SU-DHL-6 (cell line): ENCODE measurements around the gene WNT3.

Source experiments
- H2AFZ ChIP-seq: fragments of 200-600 bp; sonication (generic); 2 replicates; pipeline ENCODE4 v1.6.1; 2014; ENCODE audit warnings: low read depth, mild to moderate bottlenecking, moderate library complexity, mixed read lengths, antibody characterized with exemption, low read length; ENCODE audit not compliant: severe bottlenecking
- H3F3A ChIP-seq: fragments of 200-600 bp; shearing (Covaris generic); 2 replicates; pipeline ENCODE4 v1.6.0; 2016; ENCODE audit warnings: antibody characterized with exemption, mild to moderate bottlenecking; ENCODE audit not compliant: insufficient read depth
- H3K27ac ChIP-seq: fragments of 200-600 bp; sonication (generic); 2 replicates; pipeline ENCODE4 v1.5.1; 2016; ENCODE audit warnings: low read depth, mild to moderate bottlenecking, low read length, moderate library complexity, mixed read lengths
- H3K27me3 ChIP-seq: fragments of 200-600 bp; sonication (generic), shearing (Covaris generic); 2 replicates; pipeline ENCODE4 v1.6.0; 2014; ENCODE audit warnings: mild to moderate bottlenecking, low read length
- H3K36me3 ChIP-seq: fragments of 200-600 bp; sonication (generic); 2 replicates; pipeline ENCODE4 v1.6.1; 2014; ENCODE audit warnings: mild to moderate bottlenecking, low read length, mixed read lengths
- H3K4me2 ChIP-seq: fragments of 300-600, 200-600 bp; shearing (Covaris generic), sonication (generic); 2 replicates; pipeline ENCODE4 v1.6.0; 2014; ENCODE audit warnings: low read length, low read depth, mild to moderate bottlenecking; ENCODE audit not compliant: poor library complexity, severe bottlenecking
- H3K4me3 ChIP-seq: fragments of 200-600 bp; sonication (generic); 2 replicates; pipeline ENCODE4 v1.5.1; 2014; ENCODE audit warnings: antibody characterized with exemption, low read length, mild to moderate bottlenecking, mixed read lengths; ENCODE audit not compliant: insufficient read depth, poor library complexity, severe bottlenecking
- H3K79me2 ChIP-seq: fragments of 200-600 bp; sonication (generic); 2 replicates; pipeline ENCODE4 v1.6.1; 2014; ENCODE audit warnings: mild to moderate bottlenecking, low read length, moderate library complexity; ENCODE audit not compliant: insufficient read depth
- H3K9ac ChIP-seq: fragments of 200-600 bp; sonication (generic); 2 replicates; pipeline ENCODE4 v1.7.0; 2014; ENCODE audit warnings: mild to moderate bottlenecking, low read length
- H3K9me2 ChIP-seq: fragments of 200-600 bp; sonication (generic); replicated peaks from 2 replicates; pipeline ENCODE4 v1.6.1; 2014; ENCODE audit warnings: low read length; ENCODE audit not compliant: insufficient read depth
- H3K9me3 ChIP-seq: fragments of 200-600 bp; sonication (generic); 2 replicates; pipeline ENCODE4 v1.6.1; 2014; ENCODE audit warnings: low read length, mixed read lengths; ENCODE audit not compliant: insufficient read depth
- H4K20me1 ChIP-seq: fragments of 200-600 bp; sonication (generic); 2 replicates; pipeline ENCODE4 v1.6.1; 2014; ENCODE audit warnings: low read depth, mild to moderate bottlenecking, antibody characterized with exemption, low read length, moderate library complexity, mixed read lengths
- CTCF ChIP-seq: fragments of 200-600 bp; sonication (generic); IDR thresholded peaks from one replicate; pipeline ENCODE4 v1.5.1; 2017; ENCODE audit warnings: antibody characterized with exemption, mild to moderate bottlenecking, low read length, moderate library complexity; ENCODE audit not compliant: insufficient read depth, poor library complexity, severe bottlenecking
- EZH2phosphoT487 ChIP-seq: fragments of 200-600 bp; sonication (generic), shearing (Covaris generic); conservative IDR thresholded peaks from 2 replicates; pipeline ENCODE4 v1.6.1; 2018; ENCODE audit warnings: mild to moderate bottlenecking, antibody characterized with exemption, low read length, moderate library complexity, mixed read lengths

The WNT3 gene

GRCh38 chr17:46853896-46854444 is 35.5 kb upstream of the WNT3 start:
- no peak overlapping the region for H3K27ac ChIP-seq
- H4K20me1 ChIP-seq: no peaks in the 10 kb centered on the region
- TF ChIP-seq EZH2phosphoT487 (no peak), CTCF (no peak)
- no peak overlapping the region for H3K4me3 ChIP-seq
- H3K79me2 ChIP-seq: no peaks in the 10 kb centered on the region
- no peaks in the 10 kb centered on the region for H3K36me3 ChIP-seq
- no peak overlapping the region for H3K4me2 ChIP-seq
- H3K9ac ChIP-seq: no peak overlapping the region
- H3K9me3 ChIP-seq: no peaks in the 10 kb centered on the region
- H3K9me2 ChIP-seq: no peaks in the 10 kb centered on the region
- no peaks in the 10 kb centered on the region for H3F3A ChIP-seq
- no peaks in the 10 kb centered on the region for H3K27me3 ChIP-seq
- no peak overlapping the region for H2AFZ ChIP-seq

- H2AFZ ChIP-seq: no peak within 1 kb of the TSS
- no peaks in the 10 kb centered on the region for H3F3A ChIP-seq
- TF ChIP-seq EZH2phosphoT487 (no peak), CTCF (no peak)
- no peaks in the 10 kb centered on the region for H4K20me1 ChIP-seq
- no peaks in the 10 kb centered on the region for H3K9me3 ChIP-seq
- no peak within 1 kb of the TSS for H3K27ac ChIP-seq
- H3K9me2 ChIP-seq: no peaks in the 10 kb centered on the region
- no peak within 1 kb of the TSS for H3K9ac ChIP-seq
- H3K4me3 ChIP-seq: no peak within 1 kb of the TSS
- H3K4me2 ChIP-seq: no peak within 1 kb of the TSS
- H3K79me2 ChIP-seq: no peaks in the 10 kb centered on the region
- no peaks in the 10 kb centered on the region for H3K27me3 ChIP-seq
- H3K36me3 ChIP-seq: no peaks in the 10 kb centered on the region
These were observed 32.7 kb upstream of the WNT3 start, which contains the start of gene WNT9B for GRCh38 chr17:46851029-46851741. TSS of gene WNT9B (plus strand) at chr17:46851583. CDS start at chr17:46851639, 56 bp downstream.

GRCh38 chr17:46850688-46851028 is 32.2 kb upstream of the WNT3 start:
- Histone ChIP-seq H3K79me2 (no peaks in the 10 kb centered on the region), H3K4me2 (no peak overlapping the region), H3K27me3 (no peaks in the 10 kb centered on the region), H3K9me2 (no peaks in the 10 kb centered on the region), H2AFZ (no peak overlapping the region), H3K9ac (no peak overlapping the region), H3F3A (no peaks in the 10 kb centered on the region), H3K4me3 (no peak overlapping the region), H3K27ac (no peak overlapping the region), H3K36me3 (no peaks in the 10 kb centered on the region), H4K20me1 (no peaks in the 10 kb centered on the region), H3K9me3 (no peaks in the 10 kb centered on the region)
- TF ChIP-seq CTCF (no peak), EZH2phosphoT487 (no peak)
